ENCODE results near the gene DPY19L1.
"Not testable (repeated sequence)": the region's sequence is repeated elsewhere in the genome, so short reads cannot be mapped to it uniquely, and the experiment has no call there.

Gene DPY19L1

GRCh38 chr7:34988442-34989125 is 48.7 kb downstream of the DPY19L1 start:
- not testable (repeated sequence) for DNase-seq (ENCODE audit: low read depth)

- not testable (repeated sequence) for DNase-seq (ENCODE audit: low read depth)
Measured at GRCh38 chr7:34985155-34985554, 52.1 kb downstream of the DPY19L1 start.

GRCh38 chr7:34984140-34984539 is 53.1 kb downstream of the DPY19L1 start:
- DNase-seq (ENCODE audit: low read depth): not testable (repeated sequence)

GRCh38 chr7:34982371-34983019 is 54.8 kb downstream of the DPY19L1 start:
- DNase-seq (ENCODE audit: low read depth): no peak

- DNase-seq (ENCODE audit: low read depth): not testable (repeated sequence)
Measured at GRCh38 chr7:34979124-34979523, 58.2 kb downstream of the DPY19L1 start.

GRCh38 chr7:34973400-34973760 is 63.9 kb downstream of the DPY19L1 start:
- DNase-seq (ENCODE audit: low read depth): no peak

- not testable (repeated sequence) for DNase-seq (ENCODE audit: low read depth)
Measured at GRCh38 chr7:34972739-34973399, 64.4 kb downstream of the DPY19L1 start.

GRCh38 chr7:34967818-34968217 is 69.5 kb downstream of the DPY19L1 start:
- DNase-seq (ENCODE audit: low read depth): not testable (repeated sequence)

GRCh38 chr7:34966504-34966903 is 70.8 kb downstream of the DPY19L1 start:
- not testable (repeated sequence) for DNase-seq (ENCODE audit: low read depth)

- no peak for DNase-seq (ENCODE audit: low read depth)
Measured at GRCh38 chr7:34958021-34958420, 79.3 kb downstream of the DPY19L1 start.

GRCh38 chr7:34952822-34953221 is 84.5 kb downstream of the DPY19L1 start:
- no peak for DNase-seq (ENCODE audit: low read depth)

- peak; percentile 30 for DNase-seq (ENCODE audit: low read depth)
Measured at GRCh38 chr7:34949361-34949760, 87.9 kb downstream of the DPY19L1 start.

- not testable (repeated sequence) for DNase-seq (ENCODE audit: low read depth)
Measured at GRCh38 chr7:34947427-34947826, 89.9 kb downstream of the DPY19L1 start.

- DNase-seq (ENCODE audit: low read depth): no peak
Measured at GRCh38 chr7:34946486-34946885, 90.8 kb downstream of the DPY19L1 start.

- DNase-seq (ENCODE audit: low read depth): not testable (repeated sequence)
Measured at GRCh38 chr7:34945894-34946477, 91.3 kb downstream of the DPY19L1 start.

GRCh38 chr7:34939175-34939574 is 98.1 kb downstream of the DPY19L1 start:
- peak; percentile 96 for DNase-seq (ENCODE audit: low read depth)

GRCh38 chr7:34935735-34936165 is 101.5 kb downstream of the DPY19L1 start:
- peak; percentile 13 for DNase-seq (ENCODE audit: low read depth)

- DNase-seq (ENCODE audit: low read depth): no peak
Measured at GRCh38 chr7:34931739-34932138, 105.5 kb downstream of the DPY19L1 start.

GRCh38 chr7:34929783-34930182 is 107.5 kb downstream of the DPY19L1 start:
- DNase-seq (ENCODE audit: low read depth): not testable (repeated sequence)

- no peak for DNase-seq (ENCODE audit: low read depth)
Measured at GRCh38 chr7:34928560-34928959, 108.7 kb downstream of the DPY19L1 start.

GRCh38 chr7:34928052-34928451 is 109.2 kb downstream of the DPY19L1 start:
- DNase-seq (ENCODE audit: low read depth): peak; percentile 67

GRCh38 chr7:34920470-34920869 is 116.8 kb downstream of the DPY19L1 start:
- not testable (repeated sequence) for DNase-seq (ENCODE audit: low read depth)

GRCh38 chr7:34919038-34919437 is 118.2 kb downstream of the DPY19L1 start:
- not testable (repeated sequence) for DNase-seq (ENCODE audit: low read depth)

Data from ELR (cell line).